Measurements from ENCODE around the gene VOPP1. TPM values are rescaled to one million over a fixed set of nuclear protein-coding genes. Genes with fewer than 3 reads are reported as not detected.

Gene VOPP1
- total RNA-seq, 1 experiment from 2014 or later: 60.2 TPM

- Histone ChIP-seq H3K4me3 (ENCODE audit: low read length) (peak overlapping the region; percentile 81; the same call in 1 of the 2 replicates), H4K20me1 (ENCODE audit: low read length) (no peaks in the 10 kb centered on the region; the same call in 1 of the 2 replicates), H3K4me2 (ENCODE audit: low read length) (peak overlapping the region; percentile 92), H3K79me2 (ENCODE audit: low read length) (peaks cover 61% of the 10 kb centered on the region), H3K9ac (ENCODE audit: low read length) (0 out of 2 replicates have a peak overlapping the region, but pooled peaks have one; percentile 9), H3K36me3 (ENCODE audit: low read depth, low read length) (no peaks in the 10 kb centered on the region), H3K9me3 (ENCODE audit: low read length) (no peaks in the 10 kb centered on the region), H3K9me2 (replicated peaks; ENCODE audit: low read length) (no peaks in the 10 kb centered on the region), H3K27me3 (ENCODE audit: low read length) (no peaks in the 10 kb centered on the region), H2AFZ (ENCODE audit: low read length) (no peak overlapping the region), H3F3A (ENCODE audit: low read length, unreplicated experiment) (no peaks in the 10 kb centered on the region), H3K4me1 (ENCODE audit: insufficient read depth, low read length) (peaks cover 32% of the 10 kb centered on the region), H3K27ac (ENCODE audit: low read length) (peak overlapping the region; percentile 71)
- CTCF ChIA-PET: no interaction called here
- ATAC-seq (no peak), DNase-seq (no peak)
- no peak for TF ChIP-seq CTCF (conservative IDR thresholded peaks at IDR 0.05; ENCODE audit: low read depth, low read length)
- no peak for TF ChIP-seq EZH2 (IDR thresholded peaks at IDR 0.05; ENCODE audit: low read length, unreplicated experiment)
- TF ChIP-seq EZH2phosphoT487 (IDR thresholded peaks at IDR 0.05; ENCODE audit: borderline replicate concordance, low read length): no peak
- intact Hi-C loops (cut with micrococcal nuclease): no loop called here
- BruUV-seq (replicated peaks): no TSS peak
- POLR2A ChIA-PET (ENCODE audit: unreplicated experiment): no interaction called here
Measured at GRCh38 chr7:55570218-55570873, 2.0 kb downstream of the VOPP1 start.

- peaks cover 38% of the 10 kb centered on the region for H3K4me1 ChIP-seq (ENCODE audit: insufficient read depth, low read length)
- ChIA-PET CTCF (no interaction called here), POLR2A (ENCODE audit: unreplicated experiment) (no interaction called here)
- DNase-seq (no peak), ATAC-seq (no peak)
- no peaks in the 10 kb centered on the region for H3K27me3 ChIP-seq (ENCODE audit: low read length)
- no peaks in the 10 kb centered on the region; the same call in 1 of the 2 replicates for H4K20me1 ChIP-seq (ENCODE audit: low read length)
- H3K4me3 ChIP-seq (ENCODE audit: low read length): no peak overlapping the region; the same call in 1 of the 2 replicates
- no peaks in the 10 kb centered on the region for H3K9me3 ChIP-seq (ENCODE audit: low read length)
- no peaks in the 10 kb centered on the region for H3K36me3 ChIP-seq (ENCODE audit: low read depth, low read length)
- peak overlapping the region; percentile 92; the same call in 1 of the 2 replicates for H3K4me2 ChIP-seq (ENCODE audit: low read length)
- H3F3A ChIP-seq (ENCODE audit: low read length, unreplicated experiment): no peaks in the 10 kb centered on the region
- H3K9ac ChIP-seq (ENCODE audit: low read length): no peak overlapping the region
- H3K79me2 ChIP-seq (ENCODE audit: low read length): peaks cover 66% of the 10 kb centered on the region
- intact Hi-C loops (cut with micrococcal nuclease): no loop called here
- TF ChIP-seq EZH2 (IDR thresholded peaks at IDR 0.05; ENCODE audit: low read length, unreplicated experiment) (no peak), CTCF (conservative IDR thresholded peaks at IDR 0.05; ENCODE audit: low read depth, low read length) (no peak), EZH2phosphoT487 (IDR thresholded peaks at IDR 0.05; ENCODE audit: borderline replicate concordance, low read length) (no peak)
- H3K9me2 ChIP-seq (replicated peaks; ENCODE audit: low read length): no peaks in the 10 kb centered on the region
- H3K27ac ChIP-seq (ENCODE audit: low read length): no peak overlapping the region
- no peak overlapping the region for H2AFZ ChIP-seq (ENCODE audit: low read length)
- no TSS peak for BruUV-seq (replicated peaks)
Measured at GRCh38 chr7:55569797-55570196, 2.5 kb downstream of the VOPP1 start.

GRCh38 chr7:55569269-55569663, 3.0 kb downstream of the VOPP1 start:
- Histone ChIP-seq H3K4me1 (ENCODE audit: insufficient read depth, low read length) (peaks cover 43% of the 10 kb centered on the region), H3K9ac (ENCODE audit: low read length) (no peak overlapping the region), H3K4me2 (ENCODE audit: low read length) (no peak overlapping the region), H3F3A (ENCODE audit: low read length, unreplicated experiment) (no peaks in the 10 kb centered on the region), H3K27ac (ENCODE audit: low read length) (no peak overlapping the region), H3K9me3 (ENCODE audit: low read length) (no peaks in the 10 kb centered on the region), H3K79me2 (ENCODE audit: low read length) (peaks cover 71% of the 10 kb centered on the region), H3K27me3 (ENCODE audit: low read length) (no peaks in the 10 kb centered on the region), H4K20me1 (ENCODE audit: low read length) (peaks cover 5% of the 10 kb centered on the region; the same call in 1 of the 2 replicates), H3K36me3 (ENCODE audit: low read depth, low read length) (no peaks in the 10 kb centered on the region), H2AFZ (ENCODE audit: low read length) (no peak overlapping the region), H3K4me3 (ENCODE audit: low read length) (no peak overlapping the region), H3K9me2 (replicated peaks; ENCODE audit: low read length) (no peaks in the 10 kb centered on the region)
- DNase-seq (no peak), ATAC-seq (no peak)
- POLR2A ChIA-PET (ENCODE audit: unreplicated experiment): no interaction called here
- intact Hi-C loops (cut with micrococcal nuclease): no loop called here
- TF ChIP-seq CTCF (conservative IDR thresholded peaks at IDR 0.05; ENCODE audit: low read depth, low read length): no peak
- no peak for TF ChIP-seq EZH2 (IDR thresholded peaks at IDR 0.05; ENCODE audit: low read length, unreplicated experiment)
- no peak for TF ChIP-seq EZH2phosphoT487 (IDR thresholded peaks at IDR 0.05; ENCODE audit: borderline replicate concordance, low read length)
- CTCF ChIA-PET: no interaction called here
- no TSS peak for BruUV-seq (replicated peaks)
